HG03457 (cell line): Measurements from ENCODE around the gene ATOH7.

Experiments
- ATAC-seq: cut with Tn5 transposase; IDR thresholded peaks from one replicate; pipeline ENCODE4 v1.9.1; 2021; ENCODE audit warnings: moderate number of reproducible peaks; ENCODE audit not compliant: unreplicated experiment

ATOH7 gene

GRCh38 chr10:68184546-68184945, 47.4 kb downstream of the ATOH7 start:
- ATAC-seq: no peak
